Femur (tissue), 1 donor: Measurements from ENCODE around the gene PCBP4.

Source experiments
- DNase-seq: peaks from one replicate; pipeline ENCODE4 v3.0.0-alpha.2; 2017

The PCBP4 gene

DNA sequence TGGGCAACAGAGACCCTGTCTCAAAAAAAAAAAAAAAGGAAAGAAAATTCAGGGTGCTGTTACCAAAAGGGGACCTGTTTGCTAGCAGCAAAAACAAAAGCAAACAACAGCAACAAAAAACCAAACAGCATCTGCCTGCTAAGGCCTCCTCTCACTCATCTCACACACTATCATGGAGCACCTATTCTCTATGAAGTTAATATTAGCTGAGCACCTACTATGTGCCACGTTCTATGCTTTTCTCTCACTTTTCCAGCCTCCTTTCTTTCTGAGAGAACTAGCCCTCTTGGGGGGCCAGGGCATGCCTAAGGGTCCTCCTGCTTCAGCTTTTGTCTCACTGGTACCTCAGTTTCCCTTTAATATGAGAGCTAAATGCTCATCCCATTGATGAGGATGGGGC, 12.5 kb downstream of the PCBP4 start:
- no peak for DNase-seq

- DNase-seq, result no peak
These were observed 13.1 kb downstream of the PCBP4 start for GRCh38 chr3:51954105-51954504.

DNA sequence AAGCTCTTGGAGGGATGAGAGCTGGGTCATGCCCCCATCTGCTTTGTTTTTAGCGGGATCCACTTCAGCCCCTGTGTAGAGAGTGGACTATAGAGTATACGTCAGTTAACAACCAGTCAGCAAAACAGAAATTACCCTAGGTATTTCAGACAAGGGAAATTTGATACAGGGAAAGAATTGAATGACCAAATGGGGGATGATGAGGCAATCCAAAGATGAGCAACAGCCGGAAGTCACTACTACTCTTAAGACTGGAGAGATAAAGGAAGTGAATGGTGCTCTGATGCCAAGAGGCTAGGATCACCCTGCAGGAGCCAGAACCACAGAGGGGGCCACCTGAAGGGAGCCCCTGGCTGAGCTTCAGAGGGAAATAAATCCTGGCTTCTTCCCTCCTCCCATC, 13.8 kb downstream of the PCBP4 start:
- no peak for DNase-seq

DNA sequence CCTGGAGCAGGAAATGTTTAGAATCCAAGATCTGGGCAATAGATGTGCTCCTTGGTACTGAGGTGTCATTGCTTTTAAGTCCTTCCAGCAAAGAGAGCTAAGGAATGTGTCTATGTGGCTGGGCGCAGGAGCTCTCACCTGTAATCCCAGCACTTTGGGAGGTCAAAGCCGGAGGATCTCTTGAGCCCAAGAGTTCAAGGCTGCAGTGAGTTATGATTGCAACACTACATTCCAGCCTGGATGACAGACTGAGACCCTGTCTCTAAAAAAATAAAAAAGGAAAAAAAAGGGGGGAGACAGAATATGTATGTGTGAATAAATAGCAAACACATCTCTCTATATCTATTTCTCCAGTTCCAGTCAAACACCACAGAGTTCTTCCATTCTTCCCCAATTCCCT, 16.4 kb downstream of the PCBP4 start:
- no peak for DNase-seq

DNA sequence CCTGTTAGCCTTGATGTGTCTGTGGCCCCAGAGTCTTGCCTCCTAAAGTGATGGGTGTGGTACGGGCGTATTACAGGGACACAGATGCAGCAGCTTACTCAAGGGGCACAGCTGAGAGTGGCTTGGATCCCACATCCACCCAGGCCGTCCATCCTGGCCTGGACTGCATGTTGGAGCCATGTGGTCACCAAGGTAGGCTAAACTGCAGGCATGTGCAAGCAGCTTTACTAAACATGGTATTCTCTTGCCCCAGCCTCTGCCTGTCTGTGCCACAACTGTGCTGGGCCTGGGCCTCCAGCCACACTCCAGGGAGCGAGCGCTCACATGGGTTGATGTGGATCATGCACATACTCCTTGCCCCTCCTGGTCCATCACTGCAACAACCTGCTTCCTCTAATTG, 18.1 kb downstream of the PCBP4 start:
- DNase-seq, result no peak

DNA sequence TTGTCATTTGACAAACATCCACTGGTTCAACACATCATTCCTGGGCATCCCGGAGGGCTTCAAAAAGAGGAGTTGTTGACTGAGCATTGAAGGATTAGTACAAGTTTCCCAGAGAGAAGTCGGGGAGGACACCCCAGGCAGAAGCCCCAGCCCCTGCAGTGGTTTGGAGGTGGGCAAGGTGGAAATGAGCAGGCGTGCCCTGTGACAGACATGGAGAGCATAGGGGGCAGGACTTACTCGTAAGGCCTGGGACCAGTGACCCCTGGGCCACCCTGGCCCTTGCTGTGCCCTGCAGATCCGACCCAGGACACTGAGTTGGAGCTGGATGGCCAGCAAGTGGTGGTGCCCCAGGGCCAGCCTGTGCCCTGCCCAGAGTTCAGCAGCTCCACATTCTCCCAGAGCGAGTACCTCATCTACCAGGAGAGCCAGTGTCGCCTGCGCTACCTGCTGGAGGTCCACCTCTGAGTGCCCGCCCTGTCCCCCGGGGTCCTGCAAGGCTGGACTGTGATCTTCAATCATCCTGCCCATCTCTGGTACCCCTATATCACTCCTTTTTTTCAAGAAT, 19.2 kb downstream of the PCBP4 start:
- DNase-seq, result peak; percentile 14

DNA sequence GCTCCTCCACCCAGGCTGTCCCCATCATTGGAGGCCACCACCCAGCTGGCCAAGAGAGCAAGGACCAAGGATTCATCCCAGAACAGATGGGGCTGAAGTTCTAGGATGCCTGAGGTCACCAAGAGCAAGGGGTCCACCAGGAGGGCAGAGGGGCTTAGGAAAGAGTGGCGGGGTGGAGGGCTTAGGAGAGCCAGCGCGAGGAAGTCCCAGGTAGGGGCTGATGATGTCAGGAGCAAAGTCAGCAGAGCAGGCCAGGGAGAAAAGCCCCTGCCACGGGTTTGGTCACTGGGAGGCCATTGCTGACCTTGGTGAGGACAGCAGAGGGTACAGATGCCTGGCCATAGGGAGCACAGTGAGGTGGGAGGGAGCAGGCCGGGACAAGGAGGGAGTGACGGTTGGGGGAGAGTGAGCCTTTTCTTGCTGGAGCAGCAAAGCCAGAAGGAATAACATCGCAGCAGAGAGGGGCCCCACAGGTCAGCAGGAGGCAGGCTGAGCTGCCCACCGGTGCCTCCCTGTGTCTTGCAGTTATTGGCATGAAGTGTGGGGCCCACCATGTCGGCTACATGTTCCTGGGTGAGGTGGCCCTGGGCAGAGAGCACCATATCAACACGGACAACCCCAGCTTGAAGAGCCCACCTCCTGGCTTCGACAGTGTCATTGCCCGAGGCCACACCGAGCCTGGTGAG, 19.9 kb downstream of the PCBP4 start:
- no peak for DNase-seq

DNA sequence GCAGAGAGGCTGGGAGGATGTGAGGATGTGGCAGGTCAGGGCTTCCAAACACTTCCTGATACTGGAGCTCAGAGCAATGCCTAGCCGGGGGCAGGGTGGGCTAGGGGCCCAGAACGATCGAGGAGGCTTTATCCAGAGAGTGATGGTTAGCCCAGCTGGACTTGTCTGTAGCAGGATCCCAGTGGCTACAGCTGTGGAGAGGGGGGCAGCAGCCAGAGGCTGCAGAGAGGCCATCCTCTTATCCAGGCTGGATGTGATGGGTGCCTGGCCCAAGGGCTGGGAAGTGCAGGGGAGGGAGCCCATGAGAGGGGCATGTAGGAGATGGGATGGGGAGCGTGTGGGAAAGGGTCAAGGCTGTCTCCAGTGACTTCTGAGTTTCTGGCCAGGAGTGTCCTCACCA, 20.5 kb downstream of the PCBP4 start:
- DNase-seq, result peak; percentile 16

- DNase-seq, result peak; percentile 18
These were observed 21.1 kb downstream of the PCBP4 start for GRCh38 chr3:51945926-51946705.

- peak; percentile 23 for DNase-seq
These were observed 22.0 kb downstream of the PCBP4 start for GRCh38 chr3:51945031-51945840.

DNA sequence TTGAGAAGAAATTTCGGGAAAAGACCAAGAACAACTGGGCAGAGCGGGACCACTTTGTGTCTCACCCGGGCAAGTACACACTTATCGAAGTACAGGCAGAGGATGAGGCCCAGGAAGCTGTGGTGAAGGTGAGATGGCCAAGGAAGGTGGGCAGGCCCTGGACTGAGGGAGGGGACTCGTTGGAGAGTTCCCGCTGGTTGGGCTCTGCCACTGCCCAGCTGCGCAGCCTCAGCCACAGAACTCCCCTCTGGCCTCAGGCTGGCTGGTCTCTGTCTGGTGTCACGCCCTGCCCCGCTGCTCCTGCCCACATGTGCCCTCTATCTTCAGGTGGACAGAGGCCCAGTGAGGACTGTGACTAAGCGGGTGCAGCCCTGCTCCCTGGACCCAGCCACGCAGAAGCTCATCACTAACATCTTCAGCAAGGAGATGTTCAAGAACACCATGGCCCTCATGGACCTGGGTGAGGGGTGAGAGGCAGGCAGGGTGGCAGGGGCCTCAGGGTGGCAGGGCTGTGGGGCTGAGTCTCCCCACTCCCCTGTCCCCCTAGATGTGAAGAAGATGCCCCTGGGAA, 22.7 kb downstream of the PCBP4 start:
- peak; percentile 17 for DNase-seq

- peak; percentile 30 for DNase-seq
These were observed 23.5 kb downstream of the PCBP4 start for GRCh38 chr3:51943451-51944391.

DNA sequence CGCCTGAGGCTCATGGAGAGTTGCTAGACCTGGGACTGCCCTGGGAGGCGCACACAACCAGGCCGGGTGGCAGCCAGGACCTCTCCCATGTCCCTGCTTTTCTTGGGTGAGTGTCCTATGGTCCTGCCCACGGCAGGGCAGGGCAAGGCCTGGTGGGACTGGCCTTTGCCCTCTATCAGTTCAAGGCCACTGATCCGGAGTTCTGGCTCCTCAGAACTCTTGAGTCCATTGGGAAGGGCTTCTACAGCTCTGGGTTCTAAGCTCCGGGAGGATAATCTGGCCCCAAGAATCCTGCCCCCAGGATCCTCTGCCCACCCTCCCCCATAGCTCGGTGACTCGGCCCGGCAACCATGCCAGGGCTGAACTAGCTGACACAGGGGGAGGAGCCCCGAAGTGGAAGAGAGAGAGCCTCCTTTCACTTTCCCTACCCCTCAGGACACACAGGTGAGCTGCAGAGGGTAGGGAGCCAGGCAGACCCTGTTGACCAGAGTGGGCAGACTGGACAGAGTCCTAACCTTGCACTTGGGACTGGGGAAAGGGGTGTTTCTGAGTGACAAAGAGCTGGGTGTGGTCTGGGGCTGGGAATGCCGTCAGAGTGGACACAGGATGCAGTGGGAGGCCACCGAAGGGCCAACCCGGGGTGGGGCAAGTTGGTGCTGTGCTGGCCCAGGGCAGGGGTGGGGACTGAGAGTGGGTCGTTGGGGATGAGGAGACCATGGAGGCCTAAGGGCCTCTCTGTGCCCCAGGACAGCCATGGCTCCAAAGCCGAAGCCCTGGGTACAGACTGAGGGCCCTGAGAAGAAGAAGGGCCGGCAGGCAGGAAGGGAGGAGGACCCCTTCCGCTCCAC, 24.4 kb downstream of the PCBP4 start:
- DNase-seq, result peak; percentile 49

DNA sequence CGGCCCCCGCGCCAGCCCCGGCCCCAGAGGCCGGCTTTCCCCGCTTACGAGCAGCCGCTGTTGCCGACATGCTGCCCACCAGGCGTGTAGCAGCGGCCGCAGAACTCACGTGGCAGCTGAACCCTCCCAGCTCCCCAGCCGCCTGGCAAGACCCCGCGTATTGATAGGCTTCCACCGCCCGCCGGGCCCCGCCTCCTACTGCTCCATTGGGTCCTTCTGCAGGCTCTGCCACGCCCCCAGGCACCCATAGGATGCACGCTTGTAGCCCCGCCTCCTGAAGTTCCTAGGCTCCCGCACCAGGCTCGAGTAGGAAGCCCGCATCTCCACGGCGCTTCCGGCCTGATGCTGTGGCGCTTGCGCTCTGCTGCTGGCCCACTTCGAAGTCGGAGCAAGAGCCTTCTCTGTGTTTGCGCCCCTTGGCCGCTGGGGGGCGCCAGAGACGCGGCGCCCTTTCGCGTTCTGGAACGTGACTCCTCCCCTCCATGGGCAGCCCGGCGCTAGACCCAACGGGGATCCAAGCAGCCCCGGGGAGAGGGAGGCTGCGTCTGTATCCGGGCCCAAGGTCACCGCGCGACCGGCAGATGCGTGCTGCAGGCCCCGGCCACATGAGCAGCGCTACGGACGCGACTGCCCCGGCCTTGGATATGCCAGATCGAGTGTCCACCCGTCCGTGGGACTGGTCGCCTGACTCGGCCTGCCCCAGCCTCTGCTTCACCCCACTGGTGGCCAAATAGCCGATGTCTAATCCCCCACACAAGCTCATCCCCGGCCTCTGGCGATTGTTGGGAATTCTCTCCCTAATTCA, 25.3 kb downstream of the PCBP4 start, which contains the start of the genes PARP3 and RRP9:
TSS of gene PARP3 (plus strand) at position 566 of the 805 bp plus-strand sequence. CDS start 993 bp downstream, outside the sequence.
TSS of gene RRP9 (minus strand) at position 107 of the 805 bp plus-strand sequence. CDS start at position 70, 37 bp downstream.
- DNase-seq, result peak; percentile 100

GRCh38 chr3:51941463-51941797, 25.8 kb downstream of the PCBP4 start:
- DNase-seq, result no peak

GRCh38 chr3:51940648-51941462, 26.4 kb downstream of the PCBP4 start:
- no peak for DNase-seq

GRCh38 chr3:51938780-51939425, 28.4 kb downstream of the PCBP4 start:
- DNase-seq, result no peak
